Neuronal stem cell (in vitro differentiated cells): ENCODE measurements around the gene MARCHF5.
A peak's percentile ranks its signal among the peaks of the same experiment; 100 is the strongest.

Experiments
- DNase-seq: peaks from one replicate; pipeline ENCODE4 v3.0.0-alpha.2; 2013; ENCODE audit warnings: low spot score
- H2AFZ ChIP-seq: one replicate; pipeline ENCODE4 v1.6.1; 2013; ENCODE audit warnings: mild to moderate bottlenecking, low read length, inconsistent platforms
- H2AK5ac ChIP-seq: 2 replicates; pipeline ENCODE4 v1.6.1; 2013; ENCODE audit warnings: low read depth, mild to moderate bottlenecking, inconsistent platforms, low read length, moderate library complexity, mixed read lengths
- H2BK120ac ChIP-seq: 2 replicates; pipeline ENCODE4 v1.6.1; 2013; ENCODE audit warnings: low read depth, mild to moderate bottlenecking, inconsistent platforms, low read length, moderate library complexity, mixed read lengths
- H2BK12ac ChIP-seq: one replicate; pipeline ENCODE4 v1.6.1; 2013; ENCODE audit warnings: low read length, inconsistent platforms
- H2BK15ac ChIP-seq: 2 replicates; pipeline ENCODE4 v1.6.1; 2013; ENCODE audit warnings: mild to moderate bottlenecking, low read length, inconsistent platforms, mixed read lengths
- H2BK5ac ChIP-seq: one replicate; pipeline ENCODE4 v1.6.1; 2013; ENCODE audit warnings: inconsistent platforms, mild to moderate bottlenecking, low read length, moderate library complexity
- H3K14ac ChIP-seq: one replicate; pipeline ENCODE4 v1.6.1; 2013; ENCODE audit warnings: low read length, inconsistent platforms
- H3K18ac ChIP-seq: 2 replicates; pipeline ENCODE4 v1.6.1; 2013; ENCODE audit warnings: low read length, inconsistent platforms
- H3K23ac ChIP-seq: 2 replicates; pipeline ENCODE4 v1.6.1; 2013; ENCODE audit warnings: low read depth, mild to moderate bottlenecking, mixed read lengths, low read length, inconsistent platforms; ENCODE audit not compliant: poor library complexity
- H3K27ac ChIP-seq: replicated peaks from 3 replicates; pipeline ENCODE4 v1.5.1; 2013; ENCODE audit warnings: low read length, inconsistent platforms
- H3K27me3 ChIP-seq, 3 experiments: 2 replicates each; pipeline ENCODE4 v1.6.1; 2013; ENCODE audit warnings: low read length in 3 of 3, mild to moderate bottlenecking in 2 of 3, inconsistent platforms in 1 of 3, low read depth in 1 of 3, mixed read lengths in 1 of 3, moderate library complexity in 1 of 3; ENCODE audit not compliant: control insufficient read depth in 3 of 3, insufficient read depth in 3 of 3
- H3K36me3 ChIP-seq, 2 donors: replicated peaks in 1 of 2; 2 replicates each; pipeline ENCODE4 v1.6.1; 2013; ENCODE audit warnings: low read length in 2 of 2; ENCODE audit not compliant: control insufficient read depth in 2 of 2, insufficient read depth in 2 of 2
- H3K4ac ChIP-seq: 2 replicates; pipeline ENCODE4 v1.6.1; 2013; ENCODE audit warnings: inconsistent platforms, mild to moderate bottlenecking, low read length, moderate library complexity
- H3K4me1 ChIP-seq, 2 donors: 1 replicate in 1 of 2; 2 replicates in 1 of 2; pipeline ENCODE4 v1.6.1; 2013; ENCODE audit warnings: low read length in 2 of 2, low read depth in 1 of 2; ENCODE audit not compliant: control insufficient read depth in 2 of 2, insufficient read depth in 1 of 2
- H3K4me2 ChIP-seq: one replicate; pipeline ENCODE4 v1.6.1; 2013; ENCODE audit warnings: mild to moderate bottlenecking, low read length, inconsistent platforms; ENCODE audit not compliant: insufficient read depth, poor library complexity, severe bottlenecking
- H3K4me3 ChIP-seq, 2 donors: 2 replicates each; pipeline ENCODE4 v1.5.1; 2013; ENCODE audit warnings: low read length in 2 of 2, mild to moderate bottlenecking in 2 of 2, inconsistent platforms in 1 of 2, moderate library complexity in 1 of 2
- H3K79me1 ChIP-seq: one replicate; pipeline ENCODE4 v1.6.1; 2013; ENCODE audit warnings: low read depth, mild to moderate bottlenecking, inconsistent platforms, low read length, moderate library complexity
- H3K9ac ChIP-seq: one replicate; pipeline ENCODE4 v1.6.1; 2013; ENCODE audit warnings: mild to moderate bottlenecking, low read depth, low read length, inconsistent platforms; ENCODE audit not compliant: poor library complexity
- H3K9me3 ChIP-seq, 2 donors: replicated peaks in 1 of 2; 2 replicates each; pipeline versions ENCODE3 to v1.6.1; 2013; ENCODE audit warnings: low read length in 2 of 2, mild to moderate bottlenecking in 2 of 2, inconsistent platforms in 1 of 2, low read depth in 1 of 2, mixed read lengths in 1 of 2, moderate library complexity in 1 of 2; ENCODE audit not compliant: control insufficient read depth in 2 of 2, insufficient read depth in 1 of 2
- H4K8ac ChIP-seq: one replicate; pipeline ENCODE4 v1.6.1; 2013; ENCODE audit warnings: low read depth, mild to moderate bottlenecking, inconsistent platforms, low read length, moderate library complexity
- H4K91ac ChIP-seq: one replicate; pipeline ENCODE4 v1.6.1; 2013; ENCODE audit warnings: low read length, low read depth, mild to moderate bottlenecking, inconsistent platforms; ENCODE audit not compliant: poor library complexity
- WGBS, 2 donors: extraction: QIAGEN DNeasy Blood & Tissue Kit; methylation state at CpG; one replicate each; pipeline ENCODE4 v1.1.7; 2013; ENCODE audit warnings: missing lambda C conversion rate in 2 of 2, mixed read lengths in 1 of 2; ENCODE audit not compliant: insufficient read length in 2 of 2, insufficient replicate concordance in 1 of 2; ENCODE audit errors: extremely low coverage in 2 of 2; 5-methylcytosine and 5-hydroxymethylcytosine counted together

The MARCHF5 gene

GRCh38 chr10:92274071-92274470 is 16.9 kb upstream of the MARCHF5 start:
- no peak overlapping the region for H4K8ac ChIP-seq
- no peaks in the 10 kb centered on the region for H3K9me3 ChIP-seq
- no peak overlapping the region for H3K4me2 ChIP-seq
- H3K9ac ChIP-seq: no peak overlapping the region
- no peak overlapping the region for H2AK5ac ChIP-seq
- H3K23ac ChIP-seq: no peak overlapping the region
- H3K4ac ChIP-seq: no peak overlapping the region
- no peak overlapping the region for H2BK15ac ChIP-seq
- WGBS, 2 donors: no CpG with 5 or more reads among the region's 3 CpGs
- H3K36me3 ChIP-seq: no peaks in the 10 kb centered on the region
- no peak overlapping the region for H2BK12ac ChIP-seq
- no peak overlapping the region for H2BK5ac ChIP-seq
- H3K4me1 ChIP-seq: no peaks in the 10 kb centered on the region
- H2AFZ ChIP-seq: no peak overlapping the region
- H2BK120ac ChIP-seq: no peak overlapping the region
- H3K79me1 ChIP-seq: no peaks in the 10 kb centered on the region
- DNase-seq: no peak
- no peak overlapping the region for H3K4me3 ChIP-seq
- no peak overlapping the region for H3K14ac ChIP-seq
- H4K91ac ChIP-seq: no peak overlapping the region
- H3K27ac ChIP-seq: no peak overlapping the region
- H3K27me3 ChIP-seq: no peaks in the 10 kb centered on the region
- no peak overlapping the region for H3K18ac ChIP-seq

- no peak for DNase-seq
- Histone ChIP-seq H3K4me1 (no peaks in the 10 kb centered on the region), H3K23ac (no peak overlapping the region), H3K14ac (no peak overlapping the region), H2AK5ac (no peak overlapping the region), H3K79me1 (no peaks in the 10 kb centered on the region), H4K8ac (no peak overlapping the region), H3K18ac (no peak overlapping the region), H2BK5ac (no peak overlapping the region), H2BK15ac (no peak overlapping the region), H4K91ac (no peak overlapping the region), H3K4me3 (no peak overlapping the region), H2AFZ (no peak overlapping the region), H3K27me3 (no peaks in the 10 kb centered on the region), H2BK12ac (no peak overlapping the region), H3K9me3 (no peaks in the 10 kb centered on the region), H2BK120ac (no peak overlapping the region), H3K4me2 (no peak overlapping the region), H3K36me3 (no peaks in the 10 kb centered on the region), H3K4ac (no peak overlapping the region), H3K9ac (no peak overlapping the region), H3K27ac (no peak overlapping the region)
- no CpG with 5 or more reads among the region's 4 CpGs for WGBS, 2 donors
Measured at GRCh38 chr10:92278996-92279696, 11.8 kb upstream of the MARCHF5 start.

DNA sequence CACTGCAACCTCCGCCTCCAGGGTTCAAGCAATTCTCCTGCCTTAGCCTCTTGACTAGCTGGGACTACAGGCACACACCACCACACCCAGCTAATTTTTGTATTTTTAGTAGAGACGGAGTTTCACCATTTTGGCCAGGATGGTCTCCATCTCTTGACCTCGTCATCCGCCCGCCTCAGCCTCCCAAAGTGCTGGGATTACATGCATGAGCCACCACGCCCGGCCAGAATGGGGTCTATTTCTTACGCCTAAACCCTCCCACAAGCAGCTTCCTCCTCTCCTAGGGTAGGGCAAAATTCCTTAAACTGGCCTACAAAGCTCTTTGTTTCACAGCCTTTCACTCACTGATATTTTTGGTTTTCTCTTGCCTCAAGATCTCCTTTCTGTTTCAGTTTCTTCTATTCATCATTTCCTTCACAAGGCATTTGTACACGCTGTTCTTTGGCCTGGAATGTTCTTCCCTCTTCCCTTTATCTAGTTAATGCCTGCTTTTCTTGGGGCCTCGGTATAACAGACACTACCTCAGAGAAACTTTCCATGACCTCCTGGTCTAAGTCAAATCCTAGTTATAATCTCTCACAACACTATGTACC is 6.8 kb upstream of the MARCHF5 start:
- no peak overlapping the region for H3K27ac ChIP-seq
- H2BK12ac ChIP-seq: no peak overlapping the region

DNA sequence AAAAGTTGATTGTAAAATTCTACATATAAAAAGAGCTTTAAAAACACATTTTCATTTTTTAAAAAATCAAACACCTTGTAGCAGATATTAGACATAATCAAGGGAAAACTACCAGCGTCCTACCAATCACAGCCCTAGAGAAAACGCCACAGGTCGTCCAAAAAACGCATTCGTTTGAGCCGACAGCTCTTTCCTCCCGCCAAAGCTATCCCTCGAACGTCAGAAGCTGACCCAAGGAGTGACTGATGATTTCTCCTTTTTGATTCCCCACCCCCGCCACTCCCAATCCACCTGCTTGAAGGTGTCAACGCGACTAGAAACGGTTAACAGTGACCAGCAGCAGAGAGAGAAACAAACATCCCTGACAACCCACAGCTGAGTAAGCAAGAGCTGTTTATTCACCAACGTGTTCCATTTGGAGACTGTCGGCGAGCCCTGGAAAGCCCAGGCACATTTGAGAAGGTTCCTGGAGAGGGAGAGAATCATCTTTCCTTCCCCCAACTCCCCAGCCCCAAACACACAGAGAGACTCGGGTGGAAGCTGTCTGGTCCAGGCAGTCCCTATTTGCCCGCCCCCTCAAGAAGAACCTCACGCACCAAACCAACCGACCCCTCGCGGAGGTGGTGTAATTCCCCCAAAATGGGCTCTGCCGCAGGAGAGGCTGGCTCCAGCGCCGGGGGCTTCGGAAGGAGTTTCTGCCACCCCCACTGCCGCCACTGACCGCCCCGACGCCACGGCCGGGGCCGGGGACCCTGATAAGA is 711 bp upstream of the MARCHF5 start:
- Histone ChIP-seq H3K18ac (peak overlapping the region; percentile 33), H2AK5ac (no peak overlapping the region), H2BK5ac (no peak overlapping the region), H2AFZ (peak overlapping the region; percentile 99), H3K9me3 (no peaks in the 10 kb centered on the region), H2BK120ac (no peak overlapping the region), H2BK12ac (no peak overlapping the region), H3K27me3 (no peaks in the 10 kb centered on the region), H3K4me2 (peak overlapping the region; percentile 55), H3K36me3 (peaks cover 2 to 27% of the 10 kb centered on the region in 2 donors), H3K4ac (no peak overlapping the region), H4K8ac (no peak overlapping the region), H3K4me1 (peaks cover 0 to 5% of the 10 kb centered on the region in 2 donors), H3K14ac (peak overlapping the region; percentile 10), H3K9ac (peak overlapping the region; percentile 46), H4K91ac (no peak overlapping the region), H2BK15ac (no peak overlapping the region), H3K4me3 (peak overlapping the region; percentile 99 to 100), H3K27ac (peak overlapping the region; percentile 50), H3K79me1 (peaks cover 9% of the 10 kb centered on the region), H3K23ac (no peak overlapping the region)
- DNase-seq: peak; percentile 36
- WGBS, 2 donors: no CpG with 5 or more reads among the region's 33 CpGs

More for the DNA sequence above, 6.8 kb upstream of the MARCHF5 start:
- Histone ChIP-seq H3K18ac (no peak overlapping the region), H2AK5ac (no peak overlapping the region), H3K4me3 (no peak overlapping the region), H3K36me3 (no peaks in the 10 kb centered on the region), H3K4me2 (no peak overlapping the region), H4K91ac (no peak overlapping the region), H2BK5ac (no peak overlapping the region), H3K79me1 (no peaks in the 10 kb centered on the region), H3K27me3 (no peaks in the 10 kb centered on the region), H3K14ac (no peak overlapping the region), H3K9ac (no peak overlapping the region), H3K4ac (no peak overlapping the region), H3K23ac (no peak overlapping the region), H3K4me1 (no peaks in the 10 kb centered on the region), H3K9me3 (no peaks in the 10 kb centered on the region), H2AFZ (no peak overlapping the region), H2BK15ac (no peak overlapping the region), H4K8ac (no peak overlapping the region), H2BK120ac (no peak overlapping the region)
- DNase-seq: no peak
- WGBS, 2 donors: no CpG with 5 or more reads among the region's 10 CpGs
